Vagina (tissue), 2 donors: Measurements from ENCODE around the gene RIMBP3C.
"Not testable (repeated sequence)": the region's sequence is repeated elsewhere in the genome, so short reads cannot be mapped to it uniquely, and the experiment has no call there.

Source experiments
- CTCF ChIP-seq, 3 experiments: fragments of 450-650 bp in 2 of 3; fragments of 200-600 bp in 1 of 3; sonication (generic) in 1 of 3; IDR thresholded peaks; one replicate each; pipeline ENCODE4 v1.5.1; 2017 to 2019; ENCODE audit warnings: antibody characterized with exemption in 3 of 3, mild to moderate bottlenecking in 2 of 3, moderate library complexity in 2 of 3
- POLR2A ChIP-seq, 2 donors: fragments of 450-650 bp; IDR thresholded peaks; one replicate each; pipeline ENCODE4 v1.6.1; 2017; ENCODE audit warnings: antibody characterized with exemption in 2 of 2, mild to moderate bottlenecking in 2 of 2, moderate library complexity in 2 of 2
- POLR2AphosphoS5 ChIP-seq, 2 donors: sonication (generic); formaldehyde crosslinking; IDR thresholded peaks; one replicate each; pipeline ENCODE4 v1.9.0; 2017; ENCODE audit warnings: antibody characterized with exemption in 2 of 2, mild to moderate bottlenecking in 2 of 2, low read depth in 1 of 2; ENCODE audit not compliant: insufficient read depth in 1 of 2

- TF ChIP-seq CTCF (IDR thresholded peaks at IDR 0.05); POLR2AphosphoS5 (IDR thresholded peaks at IDR 0.05; ENCODE audit: insufficient read depth in 1 of 2, low read depth in 1 of 2); POLR2A (IDR thresholded peaks at IDR 0.05): not testable (repeated sequence)
Observed at GRCh38 chr22:21550678-21551047, 598 bp downstream of the RIMBP3C start.
